CD4-positive, alpha-beta T cell treated with Interleukin-17A for 1 hour (primary cell): ENCODE results near the gene SLC15A1.
"Not testable (repeated sequence)": the region's sequence is repeated elsewhere in the genome, so short reads cannot be mapped to it uniquely, and the experiment has no call there.

Experiments used
- DNase-seq: peaks from one replicate; pipeline ENCODE4 v3.0.0-alpha.2; 2020

The SLC15A1 gene

GRCh38 chr13:98651744-98652143 lies 100.7 kb downstream of the SLC15A1 start:
- no peak for DNase-seq

- no peak for DNase-seq
Observed at GRCh38 chr13:98650396-98651107, 101.9 kb downstream of the SLC15A1 start.

- DNase-seq, result no peak
Observed at GRCh38 chr13:98649861-98650260, 102.6 kb downstream of the SLC15A1 start.

- DNase-seq, result no peak
Observed at GRCh38 chr13:98648686-98649085, 103.8 kb downstream of the SLC15A1 start.

GRCh38 chr13:98648141-98648540 lies 104.3 kb downstream of the SLC15A1 start:
- DNase-seq, result no peak

GRCh38 chr13:98647121-98647520 lies 105.4 kb downstream of the SLC15A1 start:
- DNase-seq, result no peak

GRCh38 chr13:98643479-98643878 lies 109.0 kb downstream of the SLC15A1 start:
- no peak for DNase-seq

- DNase-seq, result no peak
Observed at GRCh38 chr13:98641075-98641474, 111.4 kb downstream of the SLC15A1 start.

GRCh38 chr13:98639785-98640184 lies 112.7 kb downstream of the SLC15A1 start:
- not testable (repeated sequence) for DNase-seq

- not testable (repeated sequence) for DNase-seq
Observed at GRCh38 chr13:98638352-98638751, 114.1 kb downstream of the SLC15A1 start.
